NCI-H460 (cell line): ENCODE measurements around the gene PTCD2. TPM values are rescaled to one million over a fixed set of nuclear protein-coding genes. Genes with fewer than 3 reads are reported as not detected.
A peak's percentile ranks its signal among the peaks of the same experiment; 100 is the strongest.

Source experiments
- DNase-seq: peaks from one replicate; pipeline ENCODE4 v3.0.0-alpha.2; 2016; ENCODE audit warnings: low read depth; ENCODE audit errors: extremely low read depth
- small RNA-seq, 2 experiments: library from RNA; depleted of rRNA; stranded (forward); fragments of <200 nt; gene quantifications; one replicate each; pipeline ENCODE3, GENCODE V24; 2014
- total RNA-seq: library from RNA; depleted of rRNA; stranded (reverse); fragments of >200 nt; shearing (Covaris generic); gene quantifications from 2 replicates; pipeline ENCODE4 v1.2.3, GENCODE V29; 2014; rRNA removed

PTCD2 gene
- total RNA-seq, 1 experiment from 2014 or later: 20.3 TPM

DNA sequence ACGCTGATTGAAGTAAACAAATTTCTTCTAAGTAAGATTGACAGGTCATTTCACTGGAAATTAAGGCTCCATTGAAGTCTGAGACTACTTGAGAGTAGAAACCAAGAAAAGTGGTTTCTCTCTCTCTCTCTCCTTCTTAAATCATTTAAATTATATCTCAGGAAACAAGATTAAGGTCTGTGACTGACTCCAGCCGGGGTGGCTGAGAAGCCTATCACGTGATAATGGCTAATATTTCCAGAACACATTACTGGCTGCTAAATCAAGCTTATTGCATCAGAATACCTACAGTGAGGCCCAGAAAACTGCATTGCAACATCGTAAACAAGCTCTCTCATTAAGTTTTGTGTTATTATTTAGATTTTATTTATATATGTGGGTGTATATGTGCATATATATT lies 88.4 kb downstream of the PTCD2 start:
- no peak for DNase-seq

DNA sequence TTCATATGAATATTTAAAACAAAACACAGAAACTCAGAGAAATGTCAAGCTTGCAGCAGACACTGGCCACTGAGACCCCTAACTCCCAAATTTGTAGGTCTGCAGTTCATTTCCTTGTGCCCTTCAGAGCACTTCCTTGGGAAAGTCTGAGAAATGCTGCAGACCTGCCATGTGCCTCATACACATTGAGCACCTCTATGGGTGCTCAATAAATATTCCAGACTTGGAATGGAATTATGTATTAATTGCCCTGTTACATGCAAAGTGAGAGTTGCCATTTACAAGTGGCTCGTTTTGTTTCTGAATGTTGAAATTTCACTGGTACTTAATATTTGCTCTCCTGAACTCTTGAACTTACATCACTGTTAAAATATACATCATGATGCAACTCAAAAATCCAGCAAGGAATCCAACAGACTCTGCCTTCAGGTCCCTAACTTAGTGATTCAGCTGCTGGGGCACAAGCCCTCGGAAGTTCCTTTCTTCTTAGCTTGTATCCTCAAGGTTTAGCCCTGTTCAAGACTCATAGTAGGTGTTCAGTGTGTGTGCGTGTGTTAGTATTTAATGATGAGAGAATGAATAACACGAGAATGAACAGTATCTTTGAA lies 90.6 kb downstream of the PTCD2 start:
- DNase-seq: peak; percentile 6

DNA sequence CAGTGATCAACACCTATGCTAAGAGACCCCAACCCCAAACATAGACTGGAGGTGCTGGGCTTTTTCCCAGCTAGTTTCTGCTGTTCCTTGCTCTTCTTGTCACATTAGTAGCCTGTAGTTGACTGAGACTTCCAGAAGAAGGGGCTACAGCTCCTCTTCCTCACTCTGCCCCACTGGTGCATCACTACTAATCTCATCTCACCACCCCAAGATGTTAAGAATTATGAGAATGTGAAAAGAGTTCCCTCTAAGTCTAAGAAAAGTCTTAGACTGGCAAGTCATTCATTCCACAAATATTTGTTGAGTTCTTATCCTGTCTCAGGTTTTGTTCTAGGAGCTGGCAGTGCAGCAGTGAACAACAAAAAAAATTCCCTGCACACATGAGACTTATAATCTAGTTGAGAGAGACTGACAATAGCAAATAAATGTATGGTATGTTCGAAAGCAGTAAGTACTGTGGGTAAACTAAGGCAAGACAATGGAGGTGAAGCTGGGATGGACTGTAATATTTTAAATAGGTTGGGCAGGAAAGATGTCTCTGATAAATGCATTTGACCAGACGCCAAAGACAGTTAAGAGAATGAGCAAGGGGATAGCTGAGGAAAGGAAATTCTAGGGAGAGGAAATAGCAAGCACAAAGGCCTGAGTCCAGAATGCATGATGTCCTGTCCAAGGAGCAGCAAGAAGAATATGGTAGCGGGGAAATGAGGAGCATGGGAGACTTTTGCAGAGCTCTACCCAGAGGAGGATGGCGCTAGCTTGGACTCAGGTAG lies 92.3 kb downstream of the PTCD2 start:
- no peak for DNase-seq

DNA sequence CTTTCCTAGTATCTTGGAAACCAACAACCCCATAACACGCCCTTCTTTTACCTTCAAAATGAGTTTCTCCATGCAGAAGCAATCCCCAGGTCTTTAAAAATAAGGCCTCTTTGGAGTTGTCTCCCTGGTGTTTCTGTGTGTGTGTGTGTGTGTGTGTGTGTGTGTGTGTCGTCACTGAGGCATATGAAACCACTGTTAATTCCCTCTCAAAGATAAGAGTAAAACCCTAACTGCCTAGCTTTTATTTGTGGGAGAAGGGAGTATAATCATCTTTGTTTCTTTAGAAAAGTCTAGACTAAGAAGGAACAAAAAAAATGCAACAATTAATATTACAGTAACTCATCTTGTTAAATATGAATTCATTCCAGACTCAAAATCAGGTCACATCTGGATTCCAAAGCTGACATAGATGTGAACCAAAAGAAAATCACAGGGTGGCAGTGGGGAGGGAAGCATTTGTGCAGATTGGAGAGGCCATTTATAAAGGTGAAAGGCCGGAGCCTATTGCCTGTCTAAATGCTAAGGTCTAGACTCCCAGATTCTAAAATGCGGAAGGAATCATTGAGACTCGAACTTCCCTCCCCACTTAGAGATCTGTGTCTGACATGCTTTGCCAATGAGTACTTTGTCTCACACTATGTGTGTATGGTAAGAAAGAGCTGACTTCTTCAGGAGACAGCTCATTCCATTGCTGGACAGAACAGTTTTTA lies 95.6 kb downstream of the PTCD2 start:
- DNase-seq: no peak

DNA sequence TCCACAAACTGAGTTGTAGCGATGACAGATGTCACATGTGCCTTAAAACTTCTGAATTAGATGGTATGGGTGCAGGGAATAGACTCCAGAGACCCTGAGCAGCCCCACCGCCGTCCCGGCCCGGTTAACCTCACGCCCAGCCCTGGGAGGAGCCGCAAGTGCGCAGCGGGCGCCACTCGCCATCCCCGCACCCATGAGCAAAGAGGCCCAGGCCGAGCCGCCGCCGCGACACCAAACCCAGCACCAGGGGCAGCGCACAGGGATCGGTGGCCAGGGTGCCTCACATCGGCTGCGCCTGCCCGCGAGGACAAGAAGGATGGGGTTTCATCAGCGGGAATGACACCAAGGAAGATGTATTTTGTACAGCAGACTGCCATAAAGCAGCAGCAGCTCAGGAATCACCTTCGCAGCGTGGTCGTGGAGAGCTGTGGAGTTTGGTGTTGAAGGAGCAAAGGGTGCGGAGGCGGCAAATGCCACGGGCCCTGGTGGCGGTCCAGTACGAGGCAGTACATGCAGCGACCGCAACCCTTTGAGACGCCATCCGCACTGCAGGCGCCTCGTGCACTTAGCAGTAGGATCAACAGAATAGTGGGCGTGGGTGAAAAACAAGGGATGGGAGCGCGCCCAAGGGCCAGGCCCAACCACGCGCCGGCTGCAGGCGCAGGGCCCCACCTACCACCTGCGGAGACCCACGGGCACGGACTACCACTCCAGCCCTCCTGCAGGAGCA lies 97.3 kb downstream of the PTCD2 start:
- DNase-seq: no peak

Small RNA genes lying within 50 kb of the gene (small RNA-seq; reads per million reads assigned to genes)
- gene RN7SL153P: 0 reads per million in 2 experiments

Other genes starting within 250 kb of the PTCD2 start
- gene MAP1B, start 212.9 kb upstream of the PTCD2 start, total RNA-seq: 63.7 and 69.9 TPM in 2 replicates
- gene MRPS27, start 133 bp upstream of the PTCD2 start, total RNA-seq: 123 and 139 TPM in 2 replicates
- not detected in 2 replicates for gene ZNF366, start 187.0 kb downstream of the PTCD2 start, total RNA-seq